A549 (cell line): ENCODE results near the gene MRPL9. TPM values are rescaled to one million over a fixed set of nuclear protein-coding genes. Genes with fewer than 3 reads are reported as not detected.
A peak's percentile ranks its signal among the peaks of the same experiment; 100 is the strongest.
"Not testable (repeated sequence)": the region's sequence is repeated elsewhere in the genome, so short reads cannot be mapped to it uniquely, and the experiment has no call there.

Experiments used
- ATAC-seq, 2 experiments: fragments of 200-7000 bp in 1 of 2; fragments of >200 bp in 1 of 2; cut with Nextera tagmentation in 1 of 2; cut with Tn5 transposase in 1 of 2; 3 replicates each; pipeline versions ENCODE4 v1.8.0 to v1.9.1; 2018 to 2020; ENCODE audit warnings: mild to moderate bottlenecking in 1 of 2, moderate library complexity in 1 of 2
- CTCF ChIA-PET: fragments of 300-600 bp; sonication (Branson Sonifier 250); formaldehyde crosslinking; extraction: SDS; loops from one replicate; lab custom pipeline; 2021; ENCODE audit warnings: antibody characterized with exemption, inconsistent platforms; lab: Yijun Ruan, JAX
- POLR2A ChIA-PET: fragments of 350-600 bp; formaldehyde crosslinking; extraction: SDS; loops from one replicate; lab custom pipeline; 2021; ENCODE audit warnings: antibody characterized with exemption, inconsistent platforms; lab: Yijun Ruan, JAX
- DNase-seq, 2 experiments: peaks; one replicate each; pipeline versions ENCODE4 v3.0.0 to v3.0.0-alpha.2; 2011 to 2016; ENCODE audit warnings: low read depth in 1 of 2, low spot score in 1 of 2
- FAIRE-seq: peaks from 2 replicates; lab custom pipeline; 2011; peaks lifted over from hg19 to GRCh38; lab: Jason Lieb, UNC
- H3K27ac ChIP-seq, 2 experiments: fragments of >200 bp; sonication (Bioruptor Twin); formaldehyde crosslinking; 3 replicates each; pipeline ENCODE4 v1.5.1; 2016 to 2017
- H3K4me1 ChIP-seq: fragments of >200 bp; sonication (Bioruptor Twin); formaldehyde crosslinking; 3 replicates; pipeline ENCODE4 v1.6.1; 2016
- H3K4me2 ChIP-seq: fragments of >200 bp; sonication (Bioruptor Twin); formaldehyde crosslinking; 3 replicates; pipeline ENCODE4 v1.6.1; 2016
- H3K4me3 ChIP-seq: fragments of >200 bp; sonication (Bioruptor Twin); formaldehyde crosslinking; 3 replicates; pipeline ENCODE4 v1.5.1; 2016
- H3K9me3 ChIP-seq: fragments of >200 bp; sonication (Bioruptor Twin); formaldehyde crosslinking; 3 replicates; pipeline ENCODE4 v1.6.1; 2016
- ATOH8 ChIP-seq: fragments of 250-450 bp; sonication (Bioruptor Pico); IDR thresholded peaks from 2 replicates; pipeline ENCODE4 v1.5.0; 2020; ENCODE audit warnings: low read depth, mild to moderate bottlenecking, moderate library complexity
- BHLHE40 ChIP-seq: IDR thresholded peaks from 2 replicates; pipeline ENCODE4 v1.6.1; 2012; ENCODE audit warnings: low read depth, low read length, inconsistent platforms
- CBX8 ChIP-seq: fragments of 200-600 bp; sonication (generic); IDR thresholded peaks from 2 replicates; pipeline ENCODE4 v1.6.1; 2016
- CEBPB ChIP-seq, 2 experiments: fragments of >200 bp in 1 of 2; sonication (Bioruptor Twin) in 1 of 2; formaldehyde crosslinking in 1 of 2; IDR thresholded peaks; 2 replicates each; pipeline ENCODE4 v1.6.1; 2012 to 2016
- CHD4 ChIP-seq: fragments of 200-600 bp; sonication (generic); IDR thresholded peaks from 2 replicates; pipeline ENCODE4 v1.6.1; 2016; ENCODE audit warnings: antibody characterized with exemption, mild to moderate bottlenecking, borderline replicate concordance
- EHF ChIP-seq: fragments of 250-450 bp; sonication (Bioruptor Pico); IDR thresholded peaks from 2 replicates; pipeline ENCODE4 v1.5.0; 2020; ENCODE audit warnings: mild to moderate bottlenecking
- EP300 ChIP-seq, 2 experiments: fragments of >200 bp; sonication (Bioruptor Twin); formaldehyde crosslinking; IDR thresholded peaks; 2 replicates in 1 of 2; 3 replicates in 1 of 2; pipeline ENCODE4 v1.6.1; 2016 to 2017
- GATA3 ChIP-seq: IDR thresholded peaks from 2 replicates; pipeline ENCODE4 v1.6.1; 2012; ENCODE audit warnings: borderline replicate concordance
- HDAC2 ChIP-seq: fragments of 200-600 bp; sonication (generic); IDR thresholded peaks from 2 replicates; pipeline ENCODE4 v1.6.1; 2016
- HES2 ChIP-seq: fragments of >200 bp; sonication (Bioruptor Twin); formaldehyde crosslinking; IDR thresholded peaks from 2 replicates; pipeline ENCODE4 v1.6.1; 2016
- HMGXB4 ChIP-seq: fragments of 250-450 bp; sonication (Bioruptor Pico); IDR thresholded peaks from 2 replicates; pipeline ENCODE4 v1.5.0; 2021; ENCODE audit warnings: mild to moderate bottlenecking, moderate library complexity, borderline replicate concordance
- HOXA7 ChIP-seq: fragments of 250-450 bp; sonication (Bioruptor Pico); IDR thresholded peaks from 2 replicates; pipeline ENCODE4 v1.5.0; 2020; ENCODE audit warnings: mild to moderate bottlenecking, moderate library complexity
- JUNB ChIP-seq: fragments of >200 bp; sonication (Bioruptor Twin); formaldehyde crosslinking; IDR thresholded peaks from 2 replicates; pipeline ENCODE4 v1.6.1; 2016
- MAFK ChIP-seq: fragments of 450-650 bp; IDR thresholded peaks from 2 replicates; pipeline ENCODE4 v1.6.1; 2014; ENCODE audit not compliant: partially characterized antibody
- MAZ ChIP-seq: fragments of 150-350 bp; IDR thresholded peaks from 2 replicates; pipeline ENCODE4 v1.6.1; 2014; ENCODE audit warnings: antibody characterized with exemption, low read depth, low read length, borderline replicate concordance
- MYC ChIP-seq: IDR thresholded peaks from 2 replicates; pipeline ENCODE4 v1.6.1; 2012; ENCODE audit warnings: mild to moderate bottlenecking, inconsistent platforms, low read length, improper control_type of control experiment, borderline replicate concordance
- NFE2L2 ChIP-seq: fragments of 150-350 bp; conservative IDR thresholded peaks from 2 replicates; pipeline ENCODE4 v1.6.1; 2014; ENCODE audit warnings: low read length
- RAD21 ChIP-seq, 2 experiments: fragments of >200 bp in 1 of 2; sonication (Bioruptor Twin) in 1 of 2; formaldehyde crosslinking in 1 of 2; IDR thresholded peaks in 1 of 2; conservative IDR thresholded peaks in 1 of 2; 2 replicates in 1 of 2; 3 replicates in 1 of 2; pipeline ENCODE4 v1.6.1; 2012 to 2018; ENCODE audit warnings: inconsistent platforms in 1 of 2
- RARB ChIP-seq: fragments of 250-450 bp; sonication (Bioruptor Pico); IDR thresholded peaks from 2 replicates; pipeline ENCODE4 v1.8.0; 2021; ENCODE audit warnings: mild to moderate bottlenecking, moderate library complexity
- RCOR1 ChIP-seq: fragments of 150-350 bp; IDR thresholded peaks from 2 replicates; pipeline ENCODE4 v1.6.1; 2014; ENCODE audit warnings: antibody characterized with exemption, low read length, low read depth
- SMC3 ChIP-seq: fragments of >200 bp; sonication (Bioruptor Twin); formaldehyde crosslinking; IDR thresholded peaks from 3 replicates; pipeline ENCODE4 v1.6.1; 2018; ENCODE audit warnings: inconsistent platforms
- SREBF2 ChIP-seq: fragments of 450-650 bp; IDR thresholded peaks from 2 replicates; pipeline ENCODE4 v1.6.1; 2014; ENCODE audit warnings: mild to moderate bottlenecking, moderate library complexity
- TP53 ChIP-seq: fragments of 250-450 bp; sonication (Bioruptor Pico); IDR thresholded peaks from 2 replicates; pipeline ENCODE4 v1.5.0; 2021; ENCODE audit warnings: mild to moderate bottlenecking, moderate library complexity
- USF2 ChIP-seq: fragments of 450-650 bp; IDR thresholded peaks from 2 replicates; pipeline ENCODE4 v1.6.1; 2014; ENCODE audit warnings: antibody characterized with exemption
- ZFP36 ChIP-seq: fragments of 450-650 bp; IDR thresholded peaks from 2 replicates; pipeline ENCODE4 v1.6.1; 2014; ENCODE audit warnings: borderline replicate concordance; ENCODE audit not compliant: partially characterized antibody
- ZSCAN20 ChIP-seq: fragments of 250-450 bp; sonication (Bioruptor Pico); IDR thresholded peaks from 2 replicates; pipeline ENCODE4 v1.8.0; 2022; ENCODE audit warnings: mild to moderate bottlenecking, moderate library complexity
- WGBS: methylation state at CpG from one replicate; pipeline ENCODE4 v1.1.6; 2017; ENCODE audit errors: missing lambda C conversion rate; 5-methylcytosine and 5-hydroxymethylcytosine counted together
- polyA plus RNA-seq, 4 experiments: library from polyadenylated mRNA; depleted of rRNA in 3 of 4; stranded (reverse); fragments of >200 nt; fragmentation: RNase III in 1 of 4; extraction: RNeasy Plus Mini Kit Qiagen cat#74134 plus additional on column Dnase treatment in 1 of 4; gene quantifications; 2 replicates in 3 of 4; 3 replicates in 1 of 4; pipeline ENCODE4 v1.2.3, GENCODE V29; 2011 to 2017

The MRPL9 gene
- polyA plus RNA-seq, 2 of the 4 experiments (the other 2 are of a cell fraction), result 88.6 to 120 TPM

GRCh38 chr1:151774256-151774922 lies 11.1 kb upstream of the MRPL9 start:
- Histone ChIP-seq H3K4me1 (no peaks in the 10 kb centered on the region), H3K27ac (no peak overlapping the region), H3K4me2 (no peak overlapping the region), H3K4me3 (no peak overlapping the region), H3K9me3 (no peaks in the 10 kb centered on the region)
- no peak for FAIRE-seq
- WGBS, result 59% methylated on average over 3 of the region's 3 CpGs
- DNase-seq, result no peak
- CTCF ChIA-PET, result interaction anchor here (0.7 to 2.8 kb wide), 6 partner anchors 9 to 120 kb away, joined by 3 to 8 read pairs (median 5); no protein-coding TSS in a partner anchor
- TF ChIP-seq HMGXB4 (CRISPR knock-in tag) (no peak), MAZ (no peak), HDAC2 (no peak), RCOR1 (no peak), JUNB (no peak), ATOH8 (CRISPR knock-in tag) (no peak), SMC3 (no peak), SREBF2 (no peak), GATA3 (no peak), MYC (no peak), USF2 (no peak), TP53 (CRISPR knock-in tag) (no peak), BHLHE40 (no peak), ZFP36 (no peak), MAFK (no peak), EHF (CRISPR knock-in tag) (no peak), EP300 (IDR thresholded peaks at IDR 0.05) (no peak), HOXA7 (CRISPR knock-in tag) (no peak)
- no peak for ATAC-seq
- POLR2A ChIA-PET, result no interaction called here

GRCh38 chr1:151773702-151774101 lies 10.4 kb upstream of the MRPL9 start:
- no peak for TF ChIP-seq EP300 (IDR thresholded peaks at IDR 0.05)
- TF ChIP-seq RARB (CRISPR knock-in tag), result no peak
- TF ChIP-seq CHD4, result no peak
- TF ChIP-seq HES2, result no peak
- no peak for TF ChIP-seq CEBPB (IDR thresholded peaks at IDR 0.05)
- TF ChIP-seq RAD21 (conservative IDR thresholded peaks at IDR 0.05 in 1 of 2, IDR thresholded peaks at IDR 0.05 in 1 of 2), result no peak
- no peak for TF ChIP-seq JUNB
- no peak for TF ChIP-seq CBX8
- no peak for TF ChIP-seq NFE2L2
- TF ChIP-seq SMC3, result no peak
- TF ChIP-seq ZSCAN20, result no peak
- TF ChIP-seq, all 56 proteins: peak for 0
- peak; percentile 24 to 66; a peak in 4 of 6 replicates for ATAC-seq
- no peaks in the 10 kb centered on the region for H3K9me3 ChIP-seq
- WGBS, result 68% methylated on average over 5 of the region's 5 CpGs
- H3K4me3 ChIP-seq, result no peak overlapping the region
- no peak overlapping the region for H3K4me2 ChIP-seq
- no peaks in the 10 kb centered on the region for H3K4me1 ChIP-seq
- no peak for FAIRE-seq
- DNase-seq, result no peak
- POLR2A ChIA-PET, result no interaction called here
- CTCF ChIA-PET, result interaction anchor here (1.8 to 2.8 kb wide), 3 partner anchors 9 to 63 kb away, joined by 7 to 8 read pairs (median 7); no protein-coding TSS in a partner anchor
- no peak overlapping the region for H3K27ac ChIP-seq

GRCh38 chr1:151769270-151769669 lies 6.0 kb upstream of the MRPL9 start:
- WGBS, result 88% methylated on average over 8 of the region's 34 CpGs
- DNase-seq, POLR2A ChIA-PET, H3K9me3 ChIP-seq, FAIRE-seq, H3K4me2 ChIP-seq, H3K4me1 ChIP-seq, ATAC-seq, H3K4me3 ChIP-seq, H3K27ac ChIP-seq: not testable (repeated sequence)
- CTCF ChIA-PET, result interaction anchor here (1.6 kb wide), 1 partner anchor 11 kb away, joined by 3 read pairs; no protein-coding TSS in a partner anchor

GRCh38 chr1:151768351-151769066 lies 5.2 kb upstream of the MRPL9 start:
- ATAC-seq, H3K27ac ChIP-seq, FAIRE-seq, H3K9me3 ChIP-seq, H3K4me3 ChIP-seq, POLR2A ChIA-PET, DNase-seq, H3K4me1 ChIP-seq, H3K4me2 ChIP-seq: not testable (repeated sequence)
- 49% methylated on average over 4 of the region's 7 CpGs for WGBS
- CTCF ChIA-PET, result interaction anchor here (1.6 kb wide), 1 partner anchor 12 kb away, joined by 3 read pairs; no protein-coding TSS in a partner anchor
